ENCODE data around the gene FRMD8.

Gene FRMD8

DNA sequence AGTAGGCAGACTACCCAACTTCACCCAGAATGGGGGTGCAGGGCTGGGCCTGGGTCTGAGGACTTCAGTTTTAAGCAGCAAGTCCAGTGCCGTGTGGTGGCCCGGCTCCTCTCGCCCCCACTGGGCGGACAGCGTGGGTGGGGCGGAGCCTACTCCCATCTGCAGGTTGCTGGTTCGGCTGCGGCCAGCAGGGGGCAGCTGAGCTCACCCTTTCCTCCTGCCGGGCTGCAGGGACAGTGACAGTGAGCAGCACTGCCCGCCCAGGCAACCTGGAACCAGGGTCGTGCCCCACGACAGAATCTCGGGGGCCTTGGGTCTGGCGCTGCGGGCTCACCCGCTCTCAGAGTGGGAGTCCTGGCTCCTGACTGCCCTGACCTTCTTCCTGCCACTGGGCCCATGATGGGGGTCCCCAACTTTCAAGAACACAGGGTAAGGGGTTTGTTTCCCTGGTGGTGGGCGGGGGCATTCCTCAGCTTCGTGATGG lies 29.9 kb downstream of the FRMD8 start:
- DNase-seq, result peak; percentile 95

DNA sequence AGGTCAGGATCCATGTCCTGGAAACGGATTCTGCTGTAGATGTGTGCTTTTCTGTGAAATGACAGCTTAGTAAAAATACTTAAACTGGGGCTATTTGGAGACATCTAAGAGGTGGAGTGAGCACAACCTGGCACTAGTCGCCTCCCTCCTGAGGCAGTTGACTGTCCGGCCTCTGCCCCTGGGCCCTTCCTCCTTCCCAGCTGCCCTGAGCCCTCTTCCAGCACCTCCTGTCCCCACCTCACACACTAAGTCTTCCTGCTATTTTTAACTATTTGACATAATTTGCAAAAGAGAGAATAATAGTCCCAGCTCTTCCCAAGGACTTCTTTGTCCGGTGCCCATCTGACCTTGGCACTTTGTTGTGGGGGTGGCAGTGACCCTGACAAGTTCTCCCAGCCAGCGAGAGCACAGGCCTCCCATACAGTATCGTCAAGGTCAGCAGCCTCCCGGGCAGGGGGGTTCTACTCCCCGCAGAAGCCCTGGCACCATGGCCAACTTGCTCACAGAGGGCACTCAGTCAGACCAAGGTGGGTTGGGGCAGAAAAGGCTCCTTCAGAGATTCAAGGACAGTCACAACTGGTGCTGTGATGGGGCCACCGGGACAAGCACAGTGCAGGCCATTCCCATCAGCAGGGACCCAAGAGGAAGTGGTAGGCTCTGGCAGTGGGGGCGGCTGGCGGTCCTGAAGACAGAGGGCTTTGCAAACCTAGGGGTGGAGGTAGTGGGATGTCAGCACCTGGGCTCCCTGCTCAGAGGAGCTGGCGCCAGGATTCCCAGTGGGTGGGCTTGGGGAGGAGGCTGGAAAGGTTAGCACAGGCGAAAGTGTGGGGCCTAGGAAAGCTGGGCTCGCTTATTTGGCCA lies 30.6 kb downstream of the FRMD8 start:
- peak; percentile 53 for DNase-seq

- peak; percentile 56 for DNase-seq
Observed at GRCh38 chr11:65417702-65418430, 31.4 kb downstream of the FRMD8 start.

- DNase-seq, result peak; percentile 49
Observed at GRCh38 chr11:65418431-65418680, 31.9 kb downstream of the FRMD8 start.

DNA sequence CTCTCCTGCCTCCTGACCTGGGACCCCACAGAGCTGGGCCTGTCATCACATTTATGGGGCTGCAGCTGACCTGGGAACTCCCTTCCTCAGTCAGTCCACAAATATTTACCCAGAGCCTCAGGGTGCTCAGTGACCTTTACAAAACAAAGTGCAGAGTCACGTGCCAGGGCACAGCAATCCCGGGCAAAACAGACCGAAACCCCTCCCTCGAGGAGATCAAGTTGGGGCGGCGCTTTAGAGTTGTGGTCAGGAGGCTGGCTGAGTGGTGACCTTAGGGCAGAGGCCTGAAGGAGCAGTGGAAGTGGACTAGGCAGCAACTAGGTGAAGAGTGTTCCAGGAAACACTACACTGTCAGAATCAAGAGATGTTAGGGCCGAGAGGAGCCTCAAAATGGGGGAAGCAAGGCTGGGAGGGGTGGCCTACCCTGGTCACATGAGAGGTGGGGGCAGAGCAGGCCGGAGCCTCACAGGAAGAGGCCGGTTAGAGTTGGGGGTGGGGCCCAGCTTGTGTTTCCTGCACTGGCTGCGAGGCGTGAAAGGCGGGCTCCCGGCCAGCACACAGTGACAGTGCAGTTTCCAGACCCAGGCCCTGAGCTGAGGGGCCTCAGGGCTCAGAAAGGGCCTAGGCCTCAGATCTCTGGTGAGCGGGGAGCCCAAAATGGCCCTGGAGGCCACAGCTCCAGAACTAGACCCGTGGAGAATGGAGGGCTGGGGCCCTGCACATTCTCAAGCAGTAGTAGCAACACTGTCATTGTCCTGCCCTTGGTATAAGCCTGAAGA lies 32.4 kb downstream of the FRMD8 start:
- DNase-seq, result peak; percentile 97

DNA sequence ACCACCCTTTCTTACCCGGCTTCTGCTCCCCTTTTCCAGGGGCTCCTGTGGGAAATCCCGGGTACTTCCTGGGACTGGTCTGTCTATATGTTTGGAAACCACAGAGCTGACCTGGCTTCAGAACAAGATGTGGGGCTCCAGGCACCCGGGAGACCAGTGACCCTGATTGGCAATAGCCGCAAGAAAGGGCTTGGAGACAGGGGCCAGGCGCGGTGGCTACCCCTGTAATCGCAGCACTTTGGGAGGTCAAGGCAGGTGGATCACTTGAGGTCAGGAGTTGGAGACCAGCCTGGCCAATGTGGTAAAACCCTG lies 33.0 kb downstream of the FRMD8 start:
- DNase-seq, result no peak

DNA sequence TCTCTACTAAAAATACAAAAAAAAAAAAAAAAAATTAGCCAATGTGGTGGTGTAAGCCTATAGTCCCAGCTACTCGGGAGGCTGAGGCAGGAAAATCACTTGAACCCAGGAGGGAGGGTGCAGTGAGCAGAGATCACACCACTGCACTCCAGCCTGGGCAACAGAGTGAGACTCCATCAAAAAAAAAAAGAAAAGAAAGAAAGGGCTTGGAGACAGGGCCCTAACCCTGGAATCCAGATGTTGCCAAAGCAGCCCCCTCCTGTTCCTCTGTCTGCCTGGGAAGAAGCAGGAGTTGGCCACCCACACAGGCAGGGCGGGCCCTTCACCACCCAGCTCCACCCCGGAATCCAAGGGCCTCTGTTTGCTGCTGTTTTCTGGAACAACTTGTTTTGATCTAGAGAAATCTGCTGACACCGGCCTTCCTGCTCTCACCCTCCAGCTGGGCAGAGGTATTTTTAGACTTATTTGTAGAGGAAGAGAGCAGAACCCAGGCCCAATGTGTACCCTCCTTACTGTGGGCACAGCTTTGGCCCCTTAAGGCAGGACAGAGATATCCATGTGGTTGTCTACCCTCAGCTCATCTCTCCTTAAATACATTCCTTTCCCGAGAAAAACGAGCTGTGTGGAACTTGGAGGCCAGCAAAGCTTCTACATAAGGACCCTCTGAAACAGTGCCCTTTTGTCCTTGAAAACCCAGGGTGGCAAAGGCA lies 33.5 kb downstream of the FRMD8 start:
- DNase-seq, result peak; percentile 81

GRCh38 chr11:65420506-65420905 lies 34.1 kb downstream of the FRMD8 start:
- DNase-seq, result no peak

GRCh38 chr11:65420979-65421793 lies 34.7 kb downstream of the FRMD8 start:
- peak; percentile 90 for DNase-seq

GRCh38 chr11:65421794-65422632 lies 35.6 kb downstream of the FRMD8 start:
- DNase-seq, result peak; percentile 98

DNA sequence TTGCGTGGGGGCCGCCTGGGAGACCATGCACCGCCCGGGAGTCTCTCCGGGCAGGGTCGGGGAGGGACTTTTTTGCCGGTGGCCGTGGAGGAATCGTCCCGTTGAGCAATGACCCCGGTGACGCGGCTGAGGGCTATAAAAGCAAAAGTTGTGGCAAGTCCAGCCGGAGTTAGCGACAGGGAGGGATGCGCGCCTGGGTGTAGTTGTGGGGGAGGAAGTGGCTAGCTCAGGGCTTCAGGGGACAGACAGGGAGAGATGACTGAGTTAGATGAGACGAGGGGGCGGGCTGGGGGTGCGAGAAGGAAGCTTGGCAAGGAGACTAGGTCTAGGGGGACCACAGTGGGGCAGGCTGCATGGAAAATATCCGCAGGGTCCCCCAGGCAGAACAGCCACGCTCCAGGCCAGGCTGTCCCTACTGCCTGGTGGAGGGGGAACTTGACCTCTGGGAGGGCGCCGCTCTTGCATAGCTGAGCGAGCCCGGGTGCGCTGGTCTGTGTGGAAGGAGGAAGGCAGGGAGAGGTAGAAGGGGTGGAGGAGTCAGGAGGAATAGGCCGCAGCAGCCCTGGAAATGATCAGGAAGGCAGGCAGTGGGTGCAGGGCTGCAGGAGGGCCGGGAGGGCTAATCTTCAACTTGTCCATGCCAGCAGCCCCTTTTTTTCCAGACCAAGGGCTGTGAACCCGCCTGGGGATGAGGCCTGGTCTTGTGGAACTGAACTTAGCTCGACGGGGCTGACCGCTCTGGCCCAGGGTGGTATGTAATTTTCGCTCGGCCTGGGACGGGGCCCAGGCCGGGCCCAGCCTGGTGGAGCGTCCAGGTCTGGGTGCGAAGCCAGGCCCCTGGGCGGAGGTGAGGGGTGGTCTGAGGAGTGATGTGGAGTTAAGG lies 36.4 kb downstream of the FRMD8 start, which contains the start of gene NEAT1:
Gene NEAT1 (plus strand): TSS at position 166 of the 883 bp plus-strand sequence.
- DNase-seq, result peak; percentile 95

DNA sequence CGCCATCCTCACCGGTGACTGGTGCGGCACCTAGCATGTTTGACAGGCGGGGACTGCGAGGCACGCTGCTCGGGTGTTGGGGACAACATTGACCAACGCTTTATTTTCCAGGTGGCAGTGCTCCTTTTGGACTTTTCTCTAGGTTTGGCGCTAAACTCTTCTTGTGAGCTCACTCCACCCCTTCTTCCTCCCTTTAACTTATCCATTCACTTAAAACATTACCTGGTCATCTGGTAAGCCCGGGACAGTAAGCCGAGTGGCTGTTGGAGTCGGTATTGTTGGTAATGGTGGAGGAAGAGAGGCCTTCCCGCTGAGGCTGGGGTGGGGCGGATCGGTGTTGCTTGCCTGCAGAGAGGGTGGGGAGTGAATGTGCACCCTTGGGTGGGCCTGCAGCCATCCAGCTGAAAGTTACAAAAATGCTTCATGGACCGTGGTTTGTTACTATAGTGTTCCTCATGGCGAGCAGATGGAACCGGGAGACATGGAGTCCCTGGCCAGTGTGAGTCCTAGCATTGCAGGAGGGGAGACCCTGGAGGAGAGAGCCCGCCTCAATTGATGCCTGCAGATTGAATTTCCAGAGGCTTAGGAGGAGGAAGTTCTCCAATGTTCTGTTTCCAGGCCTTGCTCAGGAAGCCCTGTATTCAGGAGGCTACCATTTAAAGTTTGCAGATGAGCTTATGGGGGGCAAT lies 37.2 kb downstream of the FRMD8 start:
- DNase-seq, result peak; percentile 57

GRCh38 chr11:65424205-65425104 lies 38.0 kb downstream of the FRMD8 start:
- peak; percentile 84 for DNase-seq

GRCh38 chr11:65425105-65425970 lies 38.9 kb downstream of the FRMD8 start:
- DNase-seq, result peak; percentile 83

DNA sequence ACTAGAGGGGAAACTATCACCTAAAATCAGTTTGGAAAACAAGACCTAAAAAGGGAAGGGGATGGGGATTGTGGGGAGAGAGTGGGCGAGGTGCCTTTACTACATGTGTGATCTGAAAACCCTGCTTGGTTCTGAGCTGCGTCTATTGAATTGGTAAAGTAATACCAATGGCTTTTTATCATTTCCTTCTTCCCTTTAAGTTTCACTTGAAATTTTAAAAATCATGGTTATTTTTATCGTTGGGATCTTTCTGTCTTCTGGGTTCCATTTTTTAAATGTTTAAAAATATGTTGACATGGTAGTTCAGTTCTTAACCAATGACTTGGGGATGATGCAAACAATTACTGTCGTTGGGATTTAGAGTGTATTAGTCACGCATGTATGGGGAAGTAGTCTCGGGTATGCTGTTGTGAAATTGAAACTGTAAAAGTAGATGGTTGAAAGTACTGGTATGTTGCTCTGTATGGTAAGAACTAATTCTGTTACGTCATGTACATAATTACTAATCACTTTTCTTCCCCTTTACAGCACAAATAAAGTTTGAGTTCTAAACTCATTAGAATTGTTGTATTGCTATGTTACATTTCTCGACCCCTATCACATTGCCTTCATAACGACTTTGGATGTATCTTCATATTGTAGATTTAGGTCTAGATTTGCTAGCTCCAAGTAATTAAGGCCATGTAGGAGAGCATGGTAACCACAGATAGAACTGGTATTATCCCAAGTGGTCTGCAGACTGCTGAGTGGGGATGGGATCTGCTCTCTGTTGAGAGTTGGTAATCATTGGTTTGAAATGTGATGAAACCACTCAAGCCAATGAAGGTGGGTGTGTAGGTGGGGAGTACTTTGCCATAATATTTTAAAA lies 39.8 kb downstream of the FRMD8 start:
- DNase-seq, result peak; percentile 48

Data from stimulated activated CD4-positive, alpha-beta T cell treated with anti-CD3 and anti-CD28 coated beads, Interleukin-15, amount 100 ng/mL, for 24 hours (primary cell).